C4-2B (cell line): ENCODE measurements around the gene TAGLN2.

Experiments
- CTCF ChIP-seq: fragments of 450-650 bp; conservative IDR thresholded peaks from 2 replicates; pipeline ENCODE4 v1.5.1; 2017; ENCODE audit warnings: mild to moderate bottlenecking
- ZFX ChIP-seq: fragments of 450-650 bp; IDR thresholded peaks from 2 replicates; pipeline ENCODE4 v1.6.1; 2017

- no peak for TF ChIP-seq CTCF
- TF ChIP-seq ZFX, result no peak
These were observed 55.7 kb downstream of the TAGLN2 start for GRCh38 chr1:159869607-159870006.
